ENCODE data around the gene FMN1. TPM values are rescaled to one million over a fixed set of nuclear protein-coding genes. Genes with fewer than 3 reads are reported as not detected.

Gene FMN1
- total and polyA plus RNA-seq, 12 donors: 0.22 to 5.5 (median 3.3) TPM

- TF ChIP-seq CTCF (IDR thresholded peaks at IDR 0.05): no peak
- Histone ChIP-seq H3K27ac (no peak overlapping the region), H3K9me3 (no peaks in the 10 kb centered on the region), H3K36me3 (no peaks in the 10 kb centered on the region), H3K27me3 (peaks cover 0 to 18% (median 9%) of the 10 kb centered on the region in 7 donors), H3K4me1 (peaks cover 0 to 6% (median 0%) of the 10 kb centered on the region in 9 donors), H3K4me3 (no peak overlapping the region)
- 62 to 63% methylated on average over 5 of the region's 5 CpGs for WGBS, 2 donors
- ATAC-seq (peak in 5 of 8 donors; percentile 60 to 87 (median 79)), DNase-seq (no peak)
- intact Hi-C loops (cut with DNase I): no loop called here
Measured at GRCh38 chr15:33188641-33189257, 5.8 kb downstream of the FMN1 start.

DNA sequence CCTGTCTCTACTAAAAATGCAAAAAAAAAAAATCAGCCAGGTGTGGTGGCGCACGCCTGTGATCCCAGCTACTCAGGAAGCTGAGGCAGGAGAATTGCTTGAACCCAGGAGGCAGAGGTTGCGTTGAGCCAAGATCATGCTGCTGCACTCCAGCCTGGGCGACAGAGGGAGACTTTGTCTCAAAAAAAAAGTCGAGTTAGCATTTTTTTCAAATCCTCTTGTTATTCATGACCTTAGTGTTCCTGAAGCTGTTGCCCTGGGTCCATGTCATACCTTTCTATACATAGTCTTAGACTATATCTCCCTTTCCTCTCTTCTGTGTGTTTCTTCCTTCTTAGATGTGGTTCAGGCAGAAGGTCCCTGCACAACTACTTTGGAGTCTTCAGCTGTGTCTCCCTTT, 6.4 kb downstream of the FMN1 start:
- intact Hi-C loops (cut with DNase I): no loop called here
- Histone ChIP-seq H3K36me3 (no peaks in the 10 kb centered on the region), H3K4me1 (peaks cover 0 to 6% (median 0%) of the 10 kb centered on the region in 9 donors), H3K27me3 (peaks cover 0 to 12% (median 8%) of the 10 kb centered on the region in 7 donors), H3K4me3 (no peak overlapping the region), H3K27ac (no peak overlapping the region), H3K9me3 (no peaks in the 10 kb centered on the region)
- TF ChIP-seq CTCF (IDR thresholded peaks at IDR 0.05): no peak
- WGBS, 2 donors: 78 to 84% methylated on average over 5 of the region's 5 CpGs
- ATAC-seq (no peak), DNase-seq (no peak)

DNA sequence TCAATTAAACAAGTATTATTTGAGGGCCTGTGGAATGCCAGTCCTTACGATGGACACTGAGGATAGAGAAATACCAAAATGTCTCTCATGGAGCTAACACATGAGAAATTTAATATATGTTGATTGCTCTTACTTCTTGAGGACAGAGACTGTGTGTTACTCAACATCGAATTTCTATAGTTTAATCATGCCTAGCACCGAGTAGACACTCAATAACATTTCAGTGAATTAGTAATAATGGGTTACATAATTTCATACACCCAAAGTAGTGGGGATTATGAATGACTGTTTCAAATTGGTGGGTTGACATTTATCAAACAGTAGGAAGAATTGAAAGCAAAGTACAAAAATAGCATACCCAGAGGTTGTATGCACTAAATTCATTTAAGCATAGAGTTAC, 11.2 kb downstream of the FMN1 start:
- Histone ChIP-seq H3K4me3 (no peak overlapping the region), H3K27me3 (no peaks in the 10 kb centered on the region), H3K4me1 (peaks cover 0 to 3% (median 0%) of the 10 kb centered on the region in 9 donors), H3K27ac (no peak overlapping the region), H3K36me3 (no peaks in the 10 kb centered on the region), H3K9me3 (no peaks in the 10 kb centered on the region)
- ATAC-seq: no peak
- intact Hi-C loops (cut with DNase I): no loop called here
- TF ChIP-seq CTCF (IDR thresholded peaks at IDR 0.05): no peak
- no peak for DNase-seq
- 88 to 90% methylated on average over 3 of the region's 3 CpGs for WGBS, 2 donors

DNA sequence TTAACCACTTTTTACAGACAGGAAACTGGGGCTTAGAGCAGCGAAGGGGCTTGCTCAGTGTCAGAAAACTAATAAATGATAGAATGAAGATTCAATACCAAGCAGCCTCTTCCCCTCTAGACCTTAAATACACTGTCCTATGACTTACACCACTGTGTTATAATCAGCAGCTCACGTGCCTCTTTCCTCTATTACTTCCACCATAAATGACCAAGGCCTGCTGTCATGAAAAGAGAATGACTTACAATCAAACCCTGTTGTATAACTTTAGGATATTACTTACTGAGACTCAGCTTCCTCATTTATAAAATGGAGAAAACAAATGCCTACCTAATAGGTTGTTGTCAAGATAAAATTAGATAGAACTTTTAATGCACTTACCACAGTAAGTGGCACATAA, 11.6 kb downstream of the FMN1 start:
- no peak overlapping the region for H3K27ac ChIP-seq
- 70 to 72% methylated on average over 2 of the region's 2 CpGs for WGBS, 2 donors
- intact Hi-C loops (cut with DNase I): no loop called here
- H3K4me3 ChIP-seq: no peak overlapping the region
- peaks cover 0 to 3% (median 0%) of the 10 kb centered on the region in 9 donors for H3K4me1 ChIP-seq
- H3K36me3 ChIP-seq: no peaks in the 10 kb centered on the region
- H3K9me3 ChIP-seq: no peaks in the 10 kb centered on the region
- DNase-seq (no peak), ATAC-seq (no peak)
- H3K27me3 ChIP-seq: no peaks in the 10 kb centered on the region
- no peak for TF ChIP-seq CTCF (IDR thresholded peaks at IDR 0.05)
